Daoy (cell line): Measurements from ENCODE around the gene UPP2. TPM values are rescaled to one million over a fixed set of nuclear protein-coding genes. Genes with fewer than 3 reads are reported as not detected.

Source experiments
- DNase-seq: peaks from one replicate; pipeline ENCODE4 v3.0.0-alpha.2; 2015; ENCODE audit warnings: low read depth
- total RNA-seq: library from RNA; depleted of rRNA; stranded (reverse); fragments of >200 nt; shearing (Covaris generic); gene quantifications from 2 replicates; pipeline ENCODE4 v1.2.3, GENCODE V29; 2014; rRNA removed

Gene UPP2
- not detected in 2 replicates for total RNA-seq

DNA sequence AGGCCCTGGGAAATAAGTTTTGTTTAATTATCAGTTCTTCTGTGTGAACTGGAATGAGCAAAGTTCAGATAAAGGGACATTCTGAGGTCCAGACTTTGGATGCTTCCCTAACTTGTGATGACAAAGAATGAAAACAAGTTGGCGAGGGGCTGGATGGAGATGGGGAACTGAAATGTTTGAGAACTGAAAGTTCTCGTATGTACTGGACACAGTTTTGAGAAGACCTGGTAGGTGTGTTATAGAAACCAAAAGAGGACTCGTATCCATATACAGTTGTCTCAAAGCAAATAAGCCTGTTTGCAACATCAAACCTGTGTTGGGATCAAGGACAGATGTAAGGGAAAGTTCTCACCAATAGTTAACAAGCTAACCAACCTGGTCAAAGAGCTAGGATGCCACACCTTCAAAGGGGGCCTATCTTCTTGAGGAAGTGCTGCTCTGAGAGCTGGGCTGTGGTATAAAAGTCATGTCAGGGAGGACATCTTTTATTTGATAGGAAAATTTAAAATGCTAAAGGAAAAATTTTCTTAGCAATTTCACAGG lies at the start of gene UPP2:
TSS of gene UPP2 (plus strand) at position 493 of the 543 bp plus-strand sequence. CDS start 188 bp downstream, outside the sequence.
- no peak for DNase-seq

- DNase-seq: no peak
Observed at GRCh38 chr2:158052761-158053160, 48.9 kb upstream of the UPP2 start.

DNA sequence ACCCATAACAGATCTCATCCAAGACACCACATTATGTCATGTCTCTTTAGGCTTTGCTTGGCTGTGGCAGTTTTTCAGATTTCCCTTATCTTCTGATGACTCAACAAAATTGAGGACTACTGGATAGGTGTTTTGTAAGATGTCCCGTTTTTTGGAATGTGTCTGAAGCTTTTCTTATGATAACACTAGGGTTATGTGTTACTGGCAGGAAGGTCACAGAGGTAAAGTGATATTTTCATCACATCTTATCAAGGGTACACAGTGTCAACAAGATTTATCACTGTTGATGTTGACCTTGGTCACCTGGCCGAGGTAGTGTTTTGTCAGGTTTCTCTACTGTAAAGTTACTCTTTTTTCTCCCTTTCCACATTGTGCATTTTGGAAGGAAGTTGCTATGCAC lies 44.8 kb upstream of the UPP2 start:
- no peak for DNase-seq

DNA sequence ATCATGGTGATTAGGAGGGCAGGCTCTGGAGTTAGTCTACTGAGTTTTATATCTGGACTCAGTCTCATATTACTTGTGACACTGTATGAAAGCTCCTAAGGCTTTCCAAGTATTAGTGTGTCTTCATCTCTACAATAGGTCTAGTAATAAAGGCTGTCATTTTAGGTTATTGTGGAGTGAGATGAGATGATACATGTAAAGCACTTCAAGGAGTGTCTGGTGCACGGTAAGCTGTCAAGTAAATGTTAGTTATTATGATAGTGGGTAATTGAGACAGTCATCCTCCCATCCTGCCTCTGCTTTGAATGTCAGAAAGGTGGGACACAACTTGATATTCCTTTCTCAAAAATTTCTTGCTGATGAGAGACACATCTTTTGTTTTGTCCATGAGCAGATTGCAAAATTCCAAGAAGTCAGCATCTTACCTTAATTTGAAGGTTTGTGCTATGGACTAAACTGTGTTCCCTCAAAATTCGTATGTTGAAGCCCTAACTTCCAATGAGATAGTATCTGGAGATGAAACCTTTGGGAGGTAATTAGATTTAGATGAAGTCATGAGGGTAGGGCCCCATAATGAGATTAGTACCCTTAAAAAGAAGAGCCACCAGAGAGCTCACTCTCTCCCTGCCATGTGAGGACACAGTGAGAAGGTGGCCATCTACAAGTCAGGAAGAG lies 41.4 kb upstream of the UPP2 start:
- no peak for DNase-seq

- DNase-seq: peak; percentile 62
Observed at GRCh38 chr2:158060835-158061435, 40.7 kb upstream of the UPP2 start.

GRCh38 chr2:158061763-158062162 lies 39.9 kb upstream of the UPP2 start:
- DNase-seq: no peak

DNA sequence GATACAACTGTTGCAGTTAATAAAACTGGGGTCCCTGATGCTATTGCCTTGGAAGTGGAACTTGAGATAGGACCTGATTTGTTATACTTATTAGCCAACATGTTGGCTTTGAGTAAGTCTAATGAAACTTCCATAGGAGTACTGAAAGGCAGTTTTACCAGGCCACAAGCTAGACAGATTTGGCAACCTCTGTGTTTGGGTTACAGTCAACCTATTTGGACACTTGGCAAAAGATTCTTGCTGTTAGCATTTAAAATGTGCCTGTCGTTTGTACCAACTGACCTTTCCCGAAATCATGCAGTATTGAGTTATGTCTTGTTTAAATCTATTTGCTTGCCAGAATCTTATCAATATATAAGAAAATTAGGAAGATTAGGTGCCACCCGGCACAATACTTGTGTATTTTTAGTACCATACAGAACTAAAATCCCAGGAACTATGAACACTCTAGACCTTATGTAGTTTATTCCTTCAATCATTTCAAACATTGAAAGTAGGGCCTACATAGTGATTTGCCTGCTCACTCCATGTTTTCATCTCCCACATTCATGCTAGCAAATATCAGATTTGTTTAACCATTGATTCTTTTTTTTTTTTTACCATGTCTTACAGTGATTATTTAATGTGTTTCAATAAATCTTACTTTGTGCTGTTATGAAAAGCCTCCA lies 35.5 kb upstream of the UPP2 start:
- DNase-seq: no peak

- DNase-seq: no peak
Observed at GRCh38 chr2:158071018-158071417, 30.7 kb upstream of the UPP2 start.

DNA sequence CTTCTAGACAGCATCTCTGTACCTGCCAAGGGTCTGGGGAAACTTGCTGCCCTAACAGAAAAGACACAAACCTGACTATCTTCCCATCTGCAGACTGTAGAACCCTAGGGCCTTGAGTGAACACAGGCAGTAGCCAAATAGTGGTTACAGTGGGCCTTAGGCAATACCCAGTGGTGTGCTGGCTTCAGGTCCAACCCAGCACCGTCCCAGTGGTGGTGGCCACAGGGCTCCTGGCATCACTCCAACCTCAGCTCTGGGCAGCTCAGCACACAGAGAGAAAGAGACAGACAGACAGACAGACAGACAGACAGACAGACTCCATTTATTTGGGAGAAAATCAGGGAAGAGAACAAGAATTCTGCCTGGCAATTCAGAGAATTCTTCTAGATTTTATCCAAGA lies 29.3 kb upstream of the UPP2 start:
- no peak for DNase-seq

GRCh38 chr2:158079672-158080071 lies 22.0 kb upstream of the UPP2 start:
- DNase-seq: peak; percentile 57

- DNase-seq: no peak
Observed at GRCh38 chr2:158088093-158088492, 13.6 kb upstream of the UPP2 start.

DNA sequence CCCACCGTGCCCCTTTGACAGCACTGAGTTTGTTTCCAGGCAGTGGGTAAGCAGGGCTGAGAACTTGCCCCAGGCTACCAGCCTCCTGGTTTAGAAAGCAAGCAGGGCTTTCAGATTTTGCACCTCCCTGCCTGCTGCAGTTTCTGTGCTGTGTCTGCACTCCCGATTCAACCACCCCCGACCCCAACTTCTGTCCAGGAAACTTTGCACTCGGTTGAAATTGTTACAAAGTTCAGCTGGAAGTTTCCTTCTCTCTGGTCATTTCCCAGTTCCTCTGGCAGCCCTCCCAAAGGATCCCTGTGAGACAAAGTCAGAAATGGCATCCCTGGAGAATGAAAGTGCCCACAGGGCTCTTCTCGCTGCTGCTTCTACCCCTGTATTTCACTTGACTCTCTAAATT lies 12.4 kb upstream of the UPP2 start:
- no peak for DNase-seq

GRCh38 chr2:158091647-158092046 lies 10.0 kb upstream of the UPP2 start:
- no peak for DNase-seq

- DNase-seq: no peak
Observed at GRCh38 chr2:158094487-158095092, 7.1 kb upstream of the UPP2 start.

- no peak for DNase-seq
Observed at GRCh38 chr2:158095269-158095668, 6.4 kb upstream of the UPP2 start.

DNA sequence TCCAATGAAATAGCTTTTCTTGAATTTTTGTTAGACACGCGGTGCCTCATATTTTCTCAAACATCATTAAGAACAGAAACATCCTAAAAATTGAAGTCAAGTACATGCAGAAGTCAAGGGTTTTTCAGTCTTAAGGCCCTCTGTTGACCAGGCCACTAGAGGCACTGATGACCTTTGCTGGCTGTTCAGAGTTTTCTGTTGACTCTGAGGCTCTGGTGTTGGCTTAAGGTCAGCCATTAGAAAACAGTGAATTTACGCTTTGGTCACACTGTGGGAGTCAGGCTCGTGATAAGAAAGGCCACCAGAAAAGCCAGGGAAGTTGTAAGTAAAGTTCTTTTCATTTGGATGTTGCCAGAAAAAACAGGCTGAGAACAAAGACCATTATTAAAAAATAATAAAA lies 5.8 kb upstream of the UPP2 start:
- no peak for DNase-seq

DNA sequence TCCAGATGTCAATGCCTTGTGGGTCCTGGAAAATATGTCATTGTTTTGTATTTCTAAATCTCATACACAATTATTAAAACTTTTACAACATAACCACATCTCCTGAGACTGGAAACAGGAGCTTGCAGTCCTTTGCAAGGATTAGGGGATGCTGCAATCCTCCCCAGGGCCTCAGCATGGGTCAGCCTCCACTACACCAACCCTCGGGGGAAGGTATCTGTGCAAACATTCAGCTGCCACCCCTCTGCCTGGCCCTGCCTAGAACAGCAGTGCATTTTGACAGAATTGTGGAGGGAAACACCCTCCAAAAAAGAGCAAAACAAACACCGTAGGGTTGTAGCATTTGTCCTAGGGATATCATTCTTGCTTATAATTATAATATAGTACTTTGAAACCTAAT lies 4.2 kb upstream of the UPP2 start:
- no peak for DNase-seq

DNA sequence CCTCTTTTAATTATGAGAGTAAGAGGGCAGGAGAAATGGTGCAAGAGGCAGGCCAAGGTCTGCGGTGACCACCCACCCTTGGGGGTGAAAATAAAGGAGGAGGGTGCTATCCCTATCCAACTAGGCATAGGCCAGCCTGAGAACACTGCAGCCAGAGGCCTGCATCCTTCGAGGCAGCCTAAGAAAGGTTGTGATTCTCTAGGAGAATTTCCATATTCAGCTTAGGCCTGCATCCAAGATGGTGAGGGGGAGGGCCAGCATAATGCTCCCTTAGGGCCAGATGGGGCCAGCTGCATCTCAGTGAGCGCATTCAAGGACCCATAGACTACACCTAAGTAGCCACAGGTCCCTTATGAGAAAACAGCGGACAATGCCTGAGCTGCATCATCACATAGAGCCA lies 3.5 kb upstream of the UPP2 start:
- no peak for DNase-seq

DNA sequence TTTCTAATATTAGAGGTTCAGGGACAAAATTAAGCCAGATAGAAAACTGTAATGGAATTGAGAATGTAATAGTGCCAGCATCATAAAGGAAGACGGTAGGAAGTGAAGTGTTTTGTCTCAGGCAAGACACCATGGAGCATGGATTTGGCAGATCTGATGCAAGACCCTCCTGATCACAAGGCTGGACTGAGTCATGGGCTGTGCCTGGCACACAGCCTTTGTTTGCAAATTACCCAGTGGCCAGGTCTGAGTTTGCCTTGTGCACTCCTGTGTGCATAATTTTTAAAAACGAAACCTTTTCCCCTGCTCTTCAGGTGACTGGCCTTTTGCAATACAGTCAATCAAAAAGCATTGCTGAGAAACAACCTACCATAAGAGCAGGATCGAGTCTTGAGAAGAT lies 2.0 kb upstream of the UPP2 start:
- DNase-seq: peak; percentile 74

- DNase-seq: no peak
Observed at GRCh38 chr2:158100411-158100810, 1.3 kb upstream of the UPP2 start.

GRCh38 chr2:158102446-158102845 lies 770 bp downstream of the UPP2 start:
- DNase-seq: no peak

GRCh38 chr2:158103411-158104012 lies 1.8 kb downstream of the UPP2 start:
- no peak for DNase-seq
